ENCODE data around the gene ADGRG7. TPM values are rescaled to one million over a fixed set of nuclear protein-coding genes. Genes with fewer than 3 reads are reported as not detected.

ADGRG7 gene
- total and polyA plus RNA-seq, 2 of the 13 experiments (the other 11 are each of a cell fraction or from before 2014, with no cell fraction given), result not detected

- POLR2A ChIA-PET, result no interaction called here
- CTCF ChIA-PET (ENCODE audit: low intra/inter-chr PET ratio, low total read pairs), result no interaction called here
- Histone ChIP-seq H3K27me3 (ENCODE audit: control insufficient read depth in 1 of 2, insufficient read depth in 2 of 2, low read length in 2 of 2) (no peaks in the 10 kb centered on the region), H3K4me2 (ENCODE audit: low read depth, low read length) (no peak overlapping the region), H3K9me3 (ENCODE audit: low read length) (no peaks in the 10 kb centered on the region), H3K36me3 (replicated peaks in 1 of 2; ENCODE audit: control insufficient read depth in 1 of 2, insufficient read depth in 2 of 2, low read length in 2 of 2) (no peaks in the 10 kb centered on the region), H3K4me3 (replicated peaks in 1 of 3; ENCODE audit: insufficient read depth in 1 of 3, low read depth in 2 of 3, low read length in 3 of 3) (no peak overlapping the region), H3K79me2 (ENCODE audit: insufficient read depth, low read length) (no peaks in the 10 kb centered on the region), H4K20me1 (ENCODE audit: insufficient read depth, low read length) (no peaks in the 10 kb centered on the region), H3K4me1 (ENCODE audit: insufficient read depth, low read length) (peaks cover 39% of the 10 kb centered on the region), H3K27ac (ENCODE audit: extremely low read length, insufficient read depth, low read length) (no peak overlapping the region), H2AFZ (ENCODE audit: low read length) (no peak overlapping the region), H3K9ac (ENCODE audit: insufficient read depth, low read depth, low read length) (no peak overlapping the region)
- intact Hi-C loops (cut with micrococcal nuclease; ENCODE audit: unreplicated experiment) (no loop called here), in situ Hi-C loops (cut with HindIII; ENCODE audit: extremely low pct_ligation_motif_present, low pct_unique_long_range_greater_than_20kb) (loop anchor here (25.0 kb wide), 1 partner anchor 112 kb away; the partner anchor contains the start of gene TFG)
- DNase-seq (ENCODE audit: low spot score) (no peak), ATAC-seq (no peak), FAIRE-seq (no peak)
- no TSS peak for BruUV-seq (replicated peaks)
- 57% methylated on average over 5 of the region's 11 CpGs for WGBS (ENCODE audit: low lambda C conversion rate)
- no peak for TF ChIP-seq AGO2 (optimal IDR thresholded peaks at IDR 0.05; ENCODE audit: low read depth, low read length)
- no peak for TF ChIP-seq MTF2 (CRISPR knock-in tag; IDR thresholded peaks at IDR 0.05; ENCODE audit: borderline replicate concordance)
- TF ChIP-seq STAT5B (CRISPR knock-in tag; IDR thresholded peaks at IDR 0.05), result no peak
- TF ChIP-seq ZNF264 (CRISPR knock-in tag; IDR thresholded peaks at IDR 0.05), result no peak
- no peak for TF ChIP-seq ZBTB37 (CRISPR knock-in tag; IDR thresholded peaks at IDR 0.05)
- no peak for TF ChIP-seq PRDM4 (CRISPR knock-in tag; IDR thresholded peaks at IDR 0.05; ENCODE audit: borderline replicate concordance)
- no peak for TF ChIP-seq DRAP1 (CRISPR knock-in tag; IDR thresholded peaks at IDR 0.05)
- TF ChIP-seq REL (CRISPR knock-in tag; conservative IDR thresholded peaks at IDR 0.05), result no peak
- TF ChIP-seq HNF4A (CRISPR knock-in tag; IDR thresholded peaks at IDR 0.05), result no peak
- no peak for TF ChIP-seq ZNF274 (CRISPR knock-in tag; IDR thresholded peaks at IDR 0.05)
- TF ChIP-seq HNRNPL (IDR thresholded peaks at IDR 0.05; ENCODE audit: low read depth, low read length), result no peak
- no peak for TF ChIP-seq SIX4 (CRISPR knock-in tag; IDR thresholded peaks at IDR 0.05)
Measured at GRCh38 chr3:100600181-100601042, 9.0 kb upstream of the ADGRG7 start.
